Spleen (tissue), 11 donors: ENCODE data around the gene NUDT8. TPM values are rescaled to one million over a fixed set of nuclear protein-coding genes. Genes with fewer than 3 reads are reported as not detected.
"Not testable (repeated sequence)": the region's sequence is repeated elsewhere in the genome, so short reads cannot be mapped to it uniquely, and the experiment has no call there.

Experiments used
- DNase-seq: peaks from one replicate; pipeline ENCODE4 v3.0.0-alpha.2; 2020
- H3K27ac ChIP-seq, 8 donors: fragments of 200-600 bp; sonication (generic) in 7 of 8; 1 replicate in 4 of 8; 2 replicates in 4 of 8; pipeline versions ENCODE4 v1.5.0 to v1.8.0; 2016 to 2021; ENCODE audit warnings: inconsistent platforms in 4 of 8, mild to moderate bottlenecking in 4 of 8, moderate library complexity in 1 of 8
- H3K27me3 ChIP-seq, 7 donors: fragments of 200-600 bp; sonication (generic) in 6 of 7; replicated peaks in 1 of 7; 1 replicate in 4 of 7; 2 replicates in 3 of 7; pipeline versions ENCODE4 v1.5.0 to v1.8.0; 2016 to 2021; ENCODE audit warnings: inconsistent platforms in 3 of 7, mild to moderate bottlenecking in 1 of 7
- H3K36me3 ChIP-seq, 6 donors: fragments of 200-600 bp; sonication (generic) in 5 of 6; 1 replicate in 4 of 6; 2 replicates in 2 of 6; pipeline versions ENCODE4 v1.5.0 to v1.8.0; 2016 to 2021; ENCODE audit warnings: inconsistent platforms in 2 of 6
- H3K4me1 ChIP-seq, 6 donors: fragments of 200-600 bp; sonication (generic) in 5 of 6; 1 replicate in 3 of 6; 2 replicates in 3 of 6; pipeline versions ENCODE4 v1.5.0 to v1.8.0; 2016 to 2021; ENCODE audit warnings: inconsistent platforms in 3 of 6
- H3K4me3 ChIP-seq, 8 donors: fragments of 200-600 bp; sonication (generic) in 7 of 8; 1 replicate in 4 of 8; 2 replicates in 4 of 8; pipeline versions ENCODE4 v1.5.0 to v1.8.0; 2016 to 2021; ENCODE audit warnings: inconsistent platforms in 4 of 8, mild to moderate bottlenecking in 4 of 8, moderate library complexity in 2 of 8
- H3K9me3 ChIP-seq, 8 donors: fragments of 200-600 bp; sonication (generic) in 7 of 8; 1 replicate in 4 of 8; 2 replicates in 4 of 8; pipeline versions ENCODE4 v1.5.0 to v1.8.0; 2016 to 2021; ENCODE audit warnings: inconsistent platforms in 4 of 8
- POLR2A ChIP-seq, 3 donors: fragments of 450-650 bp; IDR thresholded peaks; one replicate each; pipeline ENCODE4 v1.5.1; 2017; ENCODE audit warnings: antibody characterized with exemption in 3 of 3, mild to moderate bottlenecking in 1 of 3
- POLR2AphosphoS5 ChIP-seq, 3 donors: sonication (generic); formaldehyde crosslinking; IDR thresholded peaks; one replicate each; pipeline ENCODE4 v1.5.1; 2017; ENCODE audit warnings: antibody characterized with exemption in 3 of 3
- WGBS, 5 donors: extraction: QIAGEN DNeasy Blood & Tissue Kit in 3 of 5; methylation state at CpG; one replicate each; pipeline versions ENCODE4 v1.1.5 to v1.1.7; 2013 to 2018; 5-methylcytosine and 5-hydroxymethylcytosine counted together
- intact Hi-C: fragments of 100-400 bp; cut with DNase I; formaldehyde crosslinking; loops from one replicate; pipeline ENCODE4 v1.15.0; 2023; ENCODE audit warnings: low total_unique reads
- polyA plus RNA-seq, 3 donors: library from polyadenylated mRNA; stranded (reverse); fragments of 200-250 nt; gene quantifications; one replicate each; pipeline ENCODE4 v1.2.1, GENCODE V29; 2013
- total RNA-seq, 7 donors: library from RNA; depleted of rRNA in 3 of 7; stranded (reverse); fragments of >200 nt in 3 of 7; fragmentation: NEBNext Ultra II Directional in 4 of 7; extraction: Animal tissue kit (Norgen Biotek cat#: 25700) in 4 of 7; gene quantifications; one replicate each; pipeline versions ENCODE4 v1.1.0 to v1.2.1, GENCODE V29; 2016 to 2021
- TF ChIP-seq, protein P1 (sequence below), 11 experiments: fragments of 200-600 bp in 7 of 11; fragments of 450-650 bp in 4 of 11; sonication (generic) in 4 of 11; IDR thresholded peaks in 8 of 11; conservative IDR thresholded peaks in 3 of 11; 1 replicate in 7 of 11; 2 replicates in 4 of 11; pipeline versions ENCODE4 v1.4.0 to v1.8.0; 2016 to 2021; ENCODE audit warnings: antibody characterized with exemption in 11 of 11, inconsistent platforms in 4 of 11, mild to moderate bottlenecking in 1 of 11
- donor health status: healthy with polysubstance abuse.
- donor health status: DM: no; HTN: no; CAD: no; lungs with moderate emphysema.
- donor health status: DM: no; HTN: no; CAD: no.
- donor health status: Bipolar disorder and iron deficiency.
- donor health status: healthy.
- donor health status: DM: no; HTN: no; CAD: no.
- donor health status: DM: yes; HTN: yes; CAD: no.

The NUDT8 gene
- total and polyA plus RNA-seq, 10 donors = 2.7 to 9.2 (median 5.9) TPM

- H3K4me3 ChIP-seq = no peak overlapping the region
- peaks cover 0 to 10% (median 5%) of the 10 kb centered on the region in 8 donors for H3K9me3 ChIP-seq
- intact Hi-C loops = no loop called here
- H3K36me3 ChIP-seq = no peaks in the 10 kb centered on the region
- peak; percentile 87 for DNase-seq
- peaks cover 0 to 31% (median 3%) of the 10 kb centered on the region in 7 donors for H3K27me3 ChIP-seq
- H3K4me1 ChIP-seq = peaks cover 0 to 14% (median 4%) of the 10 kb centered on the region in 6 donors
- H3K27ac ChIP-seq = no peak overlapping the region
- WGBS, 5 donors = 52 to 66% (median 54%) methylated on average over 11 to 23 of the region's 23 CpGs
- no peak for TF ChIP-seq POLR2A (IDR thresholded peaks at IDR 0.05)
- TF ChIP-seq, protein P1, sequence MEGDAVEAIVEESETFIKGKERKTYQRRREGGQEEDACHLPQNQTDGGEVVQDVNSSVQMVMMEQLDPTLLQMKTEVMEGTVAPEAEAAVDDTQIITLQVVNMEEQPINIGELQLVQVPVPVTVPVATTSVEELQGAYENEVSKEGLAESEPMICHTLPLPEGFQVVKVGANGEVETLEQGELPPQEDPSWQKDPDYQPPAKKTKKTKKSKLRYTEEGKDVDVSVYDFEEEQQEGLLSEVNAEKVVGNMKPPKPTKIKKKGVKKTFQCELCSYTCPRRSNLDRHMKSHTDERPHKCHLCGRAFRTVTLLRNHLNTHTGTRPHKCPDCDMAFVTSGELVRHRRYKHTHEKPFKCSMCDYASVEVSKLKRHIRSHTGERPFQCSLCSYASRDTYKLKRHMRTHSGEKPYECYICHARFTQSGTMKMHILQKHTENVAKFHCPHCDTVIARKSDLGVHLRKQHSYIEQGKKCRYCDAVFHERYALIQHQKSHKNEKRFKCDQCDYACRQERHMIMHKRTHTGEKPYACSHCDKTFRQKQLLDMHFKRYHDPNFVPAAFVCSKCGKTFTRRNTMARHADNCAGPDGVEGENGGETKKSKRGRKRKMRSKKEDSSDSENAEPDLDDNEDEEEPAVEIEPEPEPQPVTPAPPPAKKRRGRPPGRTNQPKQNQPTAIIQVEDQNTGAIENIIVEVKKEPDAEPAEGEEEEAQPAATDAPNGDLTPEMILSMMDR (IDR thresholded peaks at IDR 0.05 in 8 of 11, conservative IDR thresholded peaks at IDR 0.05 in 3 of 11) = peak; percentile 18 to 74 (median 65)
- TF ChIP-seq POLR2AphosphoS5 (IDR thresholded peaks at IDR 0.05) = no peak
Measured at GRCh38 chr11:67640021-67640757, 10.5 kb upstream of the NUDT8 start.

- H3K27me3 ChIP-seq = peaks cover 0 to 31% (median 3%) of the 10 kb centered on the region in 7 donors
- no peaks in the 10 kb centered on the region for H3K36me3 ChIP-seq
- peaks cover 0 to 7% (median 2%) of the 10 kb centered on the region in 6 donors for H3K4me1 ChIP-seq
- no peak within 1 kb of the TSS for H3K4me3 ChIP-seq
- no peak for DNase-seq
- no peak within 1 kb of the TSS for H3K27ac ChIP-seq
- intact Hi-C loops = no loop called here
- TF ChIP-seq, protein P1 (IDR thresholded peaks at IDR 0.05 in 8 of 11, conservative IDR thresholded peaks at IDR 0.05 in 3 of 11) = no peak
- TF ChIP-seq POLR2AphosphoS5 (IDR thresholded peaks at IDR 0.05) = no peak
- no peak for TF ChIP-seq POLR2A (IDR thresholded peaks at IDR 0.05)
- H3K9me3 ChIP-seq = peaks cover 0 to 10% (median 5%) of the 10 kb centered on the region in 8 donors
- 85 to 89% (median 85%) methylated on average over 9 to 18 of the region's 18 CpGs for WGBS, 5 donors
Measured at GRCh38 chr11:67639438-67639859, 9.7 kb upstream of the NUDT8 start, which contains the start of gene TBX10. TBX10 (minus strand) TSS chr11:67639763; CDS start chr11:67639472, 291 bp downstream.

DNA sequence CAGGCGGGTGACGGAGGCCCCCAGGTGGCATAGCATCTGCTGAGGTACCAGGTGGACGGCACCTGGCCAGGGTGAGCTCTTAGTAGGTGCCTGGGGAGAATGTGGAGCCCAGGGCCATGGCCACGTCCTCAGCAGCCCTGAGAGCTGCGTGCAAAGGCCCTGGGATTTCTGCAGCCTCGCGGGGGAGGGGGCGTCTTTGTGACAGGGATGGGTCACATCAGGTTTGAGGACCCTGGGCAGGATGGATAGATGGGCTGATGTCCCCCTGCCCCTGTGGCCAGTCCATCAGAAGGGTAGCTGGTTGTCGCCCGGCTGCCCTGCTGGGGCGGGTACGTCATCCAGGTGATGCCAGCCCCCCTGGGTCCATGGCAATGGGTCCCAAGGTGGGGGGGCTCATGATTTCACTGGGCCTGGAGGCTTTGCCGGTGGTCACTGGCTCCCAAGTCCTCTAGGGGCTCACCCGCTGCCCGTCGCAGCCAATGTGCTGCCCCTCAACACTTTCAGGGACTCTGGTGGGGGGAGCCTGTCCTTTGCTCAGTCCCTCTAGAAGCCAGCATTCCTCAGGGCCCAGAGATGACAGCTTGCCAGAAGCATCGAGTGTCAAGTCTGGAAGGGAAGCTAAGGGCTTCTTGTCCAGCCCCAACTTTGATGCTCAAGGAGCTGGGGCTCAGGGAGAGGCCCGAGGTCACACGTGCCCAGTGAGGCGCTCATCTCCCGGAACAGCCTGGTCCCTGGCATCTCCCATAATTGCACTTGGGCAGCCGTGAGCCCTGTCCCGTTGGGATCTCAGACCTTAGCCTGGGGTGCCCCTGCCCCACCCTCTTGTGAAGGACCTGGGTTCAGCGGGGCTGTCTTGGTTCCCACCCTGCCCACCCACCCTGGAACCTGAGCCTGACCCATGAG is 9.0 kb upstream of the NUDT8 start:
- intact Hi-C loops = no loop called here
- no peak overlapping the region for H3K27ac ChIP-seq
- peaks cover 0 to 31% (median 3%) of the 10 kb centered on the region in 7 donors for H3K27me3 ChIP-seq
- peaks cover 0 to 4% (median 1%) of the 10 kb centered on the region in 8 donors for H3K9me3 ChIP-seq
- no peak for TF ChIP-seq POLR2A (IDR thresholded peaks at IDR 0.05)
- TF ChIP-seq, protein P1 (IDR thresholded peaks at IDR 0.05 in 8 of 11, conservative IDR thresholded peaks at IDR 0.05 in 3 of 11) = no peak
- no peak for TF ChIP-seq POLR2AphosphoS5 (IDR thresholded peaks at IDR 0.05)
- WGBS, 5 donors = 85 to 93% (median 91%) methylated on average over 10 to 24 of the region's 24 CpGs
- H3K36me3 ChIP-seq = no peaks in the 10 kb centered on the region
- H3K4me3 ChIP-seq = no peak overlapping the region
- peaks cover 0 to 7% (median 2%) of the 10 kb centered on the region in 6 donors for H3K4me1 ChIP-seq
- no peak for DNase-seq

DNA sequence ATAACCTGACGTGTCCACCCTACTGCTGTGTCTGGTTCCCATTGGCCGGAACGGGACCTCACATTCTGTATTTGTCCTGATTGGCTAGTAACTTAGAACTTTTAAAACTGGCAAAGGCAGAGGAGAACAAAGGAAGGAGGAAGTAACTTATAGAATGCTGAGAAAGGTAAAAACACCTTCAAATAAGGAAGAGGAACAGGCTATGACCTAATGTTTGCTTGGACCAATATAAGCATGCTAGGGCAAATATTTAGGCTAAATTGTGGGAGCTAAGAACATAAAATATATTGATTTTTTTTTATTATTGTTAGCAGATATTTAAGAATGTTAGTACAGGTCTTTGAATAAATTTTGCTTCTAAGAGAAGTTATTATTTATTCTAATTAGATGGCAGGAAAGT is 7.7 kb upstream of the NUDT8 start:
- DNase-seq, H3K4me3 ChIP-seq, H3K4me1 ChIP-seq, H3K27ac ChIP-seq, intact Hi-C loops, H3K9me3 ChIP-seq, H3K36me3 ChIP-seq: not testable (repeated sequence)
- peaks cover 0 to 31% (median 3%) of the 10 kb centered on the region in 7 donors for H3K27me3 ChIP-seq
- 83 to 94% (median 86%) methylated on average over 3 of the region's 3 CpGs for WGBS, 5 donors
